ENCODE measurements around the gene HDAC7.

The HDAC7 gene

GRCh38 chr12:47746073-47746472 is 73.6 kb downstream of the HDAC7 start:
- no peak for DNase-seq (ENCODE audit: low read depth in 3 of 3)

DNA sequence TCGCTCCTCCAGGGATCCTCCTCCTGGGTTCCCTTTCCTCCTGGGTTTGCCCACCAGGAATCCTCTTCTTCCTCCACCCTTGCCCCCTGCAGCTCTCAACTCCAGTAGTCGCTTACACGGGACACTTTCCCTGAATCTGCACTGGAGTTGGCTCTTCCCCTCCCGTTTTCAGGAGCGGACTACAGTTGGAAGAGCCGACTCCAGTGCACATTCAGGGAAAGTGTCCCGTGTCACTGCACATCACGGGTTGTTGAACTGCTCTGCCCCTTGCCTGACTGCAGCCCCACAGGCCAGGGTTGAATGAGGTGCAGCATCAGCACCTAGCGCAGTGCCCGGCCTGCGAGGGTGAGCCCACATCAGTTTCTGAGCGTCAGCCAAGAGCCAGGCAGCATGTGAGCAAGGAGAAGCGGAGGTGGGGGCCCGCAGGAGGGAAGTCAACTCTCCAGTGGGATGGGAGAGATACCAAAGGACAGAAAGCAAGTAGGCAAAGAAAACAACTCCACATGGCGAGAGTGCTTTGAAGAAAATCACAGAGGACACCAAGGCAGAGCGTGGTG is 74.1 kb downstream of the HDAC7 start:
- DNase-seq (ENCODE audit: low read depth in 3 of 3), result no peak

DNA sequence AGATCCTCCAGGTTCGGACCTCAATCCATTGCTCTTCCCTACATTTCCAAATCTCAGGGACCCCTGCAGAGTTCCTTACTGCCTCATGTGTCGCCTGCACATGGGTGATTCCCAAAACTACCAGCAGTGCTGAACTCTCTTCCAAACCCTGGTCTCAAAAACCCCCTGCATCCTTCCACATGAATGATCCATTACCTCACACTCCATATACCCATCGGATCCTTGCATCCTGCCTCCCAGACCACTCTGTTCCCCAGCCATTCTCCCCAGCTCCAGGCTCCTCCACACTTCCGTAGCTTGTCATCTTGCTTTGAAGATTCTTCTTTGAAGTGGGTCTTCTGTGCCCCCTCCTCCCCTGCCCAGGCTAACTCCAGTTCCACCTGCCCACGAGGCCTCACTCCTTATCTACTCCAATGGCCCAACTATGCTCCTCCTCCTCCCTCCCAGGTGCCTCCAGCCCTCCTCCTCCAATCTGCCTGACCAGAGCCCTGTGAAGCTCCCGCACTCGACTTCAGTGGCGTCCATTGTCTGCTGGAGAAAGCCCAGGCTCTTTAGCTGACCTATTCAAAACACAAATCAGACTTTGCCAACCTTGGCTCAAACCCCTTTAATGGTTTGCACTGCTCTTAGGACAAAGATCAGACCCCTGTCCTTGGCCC is 74.8 kb downstream of the HDAC7 start:
- DNase-seq (ENCODE audit: low read depth in 3 of 3), result no peak

DNA sequence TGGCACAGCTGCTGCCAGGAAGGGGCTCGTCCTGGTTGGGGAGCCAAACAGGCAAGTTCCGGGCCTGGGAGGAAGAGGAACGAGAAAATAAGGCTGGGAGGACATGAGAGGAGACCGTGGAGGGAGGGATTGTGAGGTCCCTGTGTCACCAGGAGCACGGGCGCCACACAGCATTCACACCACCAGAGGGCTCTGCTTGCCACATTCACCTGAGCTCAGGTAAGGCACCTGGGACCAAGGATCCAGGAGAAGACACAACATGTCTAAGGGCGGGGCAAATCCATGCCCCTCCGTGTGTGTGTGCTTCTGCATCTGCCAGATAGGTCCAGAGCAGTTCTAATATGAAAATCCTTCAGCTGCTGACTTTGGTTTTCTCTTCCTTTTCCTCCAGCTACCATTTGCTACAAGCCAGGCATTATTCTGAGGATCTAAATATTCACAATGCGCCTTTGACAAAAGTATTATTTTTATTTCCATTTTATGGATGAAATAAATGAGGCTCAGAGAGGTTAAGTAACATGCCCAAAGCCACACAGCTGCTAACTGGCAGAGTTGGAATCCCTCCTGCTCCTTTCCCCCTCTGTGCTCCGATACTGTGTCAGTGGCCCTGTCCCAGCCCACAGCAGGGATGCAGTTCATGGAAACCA is 75.6 kb downstream of the HDAC7 start:
- peak in 2 of 3 experiments; percentile 40 to 50 for DNase-seq (ENCODE audit: low read depth in 3 of 3)

DNA sequence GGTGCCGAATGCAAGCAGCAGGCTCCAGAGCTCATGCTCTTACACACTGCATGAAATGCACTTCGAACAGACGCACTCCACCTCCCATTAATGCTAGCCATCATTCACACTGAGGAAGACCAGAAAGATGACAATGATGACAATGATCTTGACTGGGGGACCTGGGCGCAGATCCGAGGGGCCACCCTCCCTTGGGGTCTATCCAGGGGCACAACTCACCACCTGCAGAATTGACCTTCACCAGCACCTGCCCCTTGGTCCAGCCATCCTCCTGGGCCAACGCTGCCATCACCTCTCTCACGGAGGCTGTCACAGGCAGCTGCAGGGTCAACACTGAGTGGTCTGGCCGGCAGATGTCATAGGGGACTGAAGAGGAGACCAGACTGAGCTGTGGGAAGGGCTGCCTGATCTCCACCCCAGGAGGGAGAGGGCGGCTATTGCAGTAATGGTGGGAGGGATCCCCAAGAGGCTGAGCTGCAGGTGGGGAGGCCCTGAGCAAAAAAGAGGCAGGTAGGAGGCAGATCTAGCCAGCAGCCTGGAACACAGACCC is 76.3 kb downstream of the HDAC7 start:
- DNase-seq (ENCODE audit: low read depth in 3 of 3), result no peak

DNA sequence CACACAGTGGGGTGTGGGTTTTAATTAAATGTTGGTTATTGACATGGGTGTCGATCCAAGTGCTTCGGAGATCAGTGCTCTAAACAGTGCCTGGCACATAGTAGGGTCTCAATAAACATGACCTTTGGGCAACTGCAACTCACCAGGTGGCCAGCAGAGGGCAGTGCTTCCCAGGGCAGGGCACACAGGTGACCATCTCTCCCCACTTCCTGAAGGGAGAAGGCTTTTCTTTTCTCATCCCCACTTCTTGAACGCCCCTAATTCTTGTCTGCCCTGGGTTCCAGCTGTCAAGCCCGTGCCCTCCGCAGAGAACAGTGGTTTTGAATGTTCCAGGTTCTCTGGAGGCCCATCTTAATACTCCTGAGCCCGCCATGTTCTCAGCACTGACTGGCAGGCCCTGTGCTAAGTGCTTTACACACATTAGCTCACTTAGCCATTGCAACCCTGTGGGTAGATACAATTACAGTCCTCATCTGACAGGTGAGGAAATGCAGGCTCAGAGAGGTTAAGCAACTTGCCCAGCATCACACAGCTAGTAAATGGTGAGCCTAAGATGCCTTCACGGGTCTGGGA is 77.4 kb downstream of the HDAC7 start:
- peak; percentile 51 to 68 (median 56) for DNase-seq (ENCODE audit: low read depth in 3 of 3)

- DNase-seq (ENCODE audit: low read depth in 3 of 3), result peak in 1 of 3 experiments; percentile 26
These were observed 78.4 kb downstream of the HDAC7 start for GRCh38 chr12:47741340-47741703.

DNA sequence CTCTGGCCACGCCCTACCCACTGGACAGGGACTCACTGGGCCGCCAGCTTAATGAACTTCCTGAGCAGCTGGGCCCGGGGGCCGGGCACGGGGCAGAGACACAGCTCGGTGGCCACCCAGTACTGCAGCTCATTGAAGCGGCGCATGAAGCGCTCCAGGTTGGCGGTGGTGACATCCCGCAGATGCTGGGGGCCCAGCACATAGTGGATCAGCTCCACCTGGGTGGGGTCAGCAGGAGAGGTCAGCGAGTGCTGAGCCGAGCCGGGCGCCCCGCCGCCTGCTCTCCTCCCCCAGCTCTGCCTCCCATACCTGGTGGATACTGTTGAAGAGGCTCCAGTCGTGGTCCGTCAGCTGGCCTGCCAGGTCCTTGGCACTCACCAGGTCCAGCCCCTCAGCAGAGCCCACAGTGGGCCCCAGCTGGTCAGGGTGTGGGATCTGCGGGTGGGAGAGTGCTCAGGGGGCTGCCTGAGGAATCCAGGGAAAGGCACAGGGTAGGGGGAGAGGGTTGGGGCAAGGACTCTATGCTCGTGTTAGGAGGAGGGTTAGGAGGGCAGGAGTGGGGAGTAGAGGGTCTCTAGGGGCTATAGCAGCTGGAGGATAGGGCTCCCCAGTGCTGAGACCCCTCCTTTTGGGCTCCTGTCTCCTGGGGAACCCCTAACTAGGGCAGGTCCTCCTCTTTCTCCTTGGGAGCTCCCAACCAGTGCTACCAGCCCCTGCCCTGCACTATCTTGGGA is 78.9 kb downstream of the HDAC7 start:
- no peak for DNase-seq (ENCODE audit: low read depth in 3 of 3)

- DNase-seq (ENCODE audit: low read depth in 3 of 3), result no peak
These were observed 79.7 kb downstream of the HDAC7 start for GRCh38 chr12:47739979-47740378.

DNA sequence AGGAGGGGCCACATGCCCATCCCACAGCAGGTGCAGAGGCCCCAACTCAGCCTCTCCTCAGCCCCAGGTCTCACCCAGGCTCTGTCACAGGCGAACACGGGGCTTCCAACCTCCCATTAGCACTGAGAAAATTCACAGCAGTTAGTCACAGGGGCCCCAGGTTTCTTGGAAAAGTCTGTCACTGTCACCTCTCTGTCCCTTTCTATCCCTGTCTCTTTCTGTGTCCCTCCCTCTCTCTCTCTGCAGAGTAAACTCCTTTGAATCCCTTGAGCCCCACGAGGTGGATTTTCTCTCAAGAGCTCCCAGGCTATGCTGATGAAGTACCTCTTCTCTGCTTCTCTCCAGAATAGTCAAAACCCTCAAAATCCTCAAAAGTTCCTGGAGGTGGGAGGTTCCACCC is 80.4 kb downstream of the HDAC7 start:
- DNase-seq (ENCODE audit: low read depth in 3 of 3), result no peak

DNA sequence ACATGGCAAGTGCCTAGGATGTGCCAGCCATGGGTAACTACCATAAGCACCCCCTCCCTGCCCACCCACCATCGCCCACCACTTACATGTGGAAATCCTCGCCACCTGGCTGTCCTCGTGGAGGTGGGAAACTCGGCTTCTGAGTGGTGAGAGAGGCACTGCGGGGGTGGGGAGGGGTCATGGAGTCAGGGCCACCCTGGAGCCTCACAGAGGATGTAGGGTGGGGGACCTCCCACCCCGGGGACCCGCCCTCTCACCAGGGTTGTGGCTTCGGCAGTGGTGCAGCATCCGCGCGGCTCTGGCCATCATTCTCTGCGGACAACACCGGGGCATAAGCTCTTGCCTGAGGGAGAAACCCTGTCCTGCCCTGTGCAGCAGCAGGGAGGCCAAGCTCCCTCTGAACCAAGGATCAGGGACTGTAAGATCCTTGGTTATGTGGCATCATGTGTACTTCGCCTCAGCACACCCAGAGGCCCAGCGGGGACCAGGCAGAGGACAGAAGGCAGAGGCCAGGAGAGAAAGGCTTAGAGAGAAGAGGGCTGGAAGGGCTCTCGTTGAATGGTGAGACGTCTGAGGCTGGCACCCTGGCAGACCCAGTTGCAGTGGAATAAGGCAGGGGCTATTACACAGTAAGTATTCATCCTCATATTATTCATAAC is 81.6 kb downstream of the HDAC7 start:
- no peak for DNase-seq (ENCODE audit: low read depth in 3 of 3)

GRCh38 chr12:47736877-47737676 is 82.6 kb downstream of the HDAC7 start:
- DNase-seq (ENCODE audit: low read depth in 3 of 3), result no peak

GRCh38 chr12:47736216-47736615 is 83.5 kb downstream of the HDAC7 start:
- DNase-seq (ENCODE audit: low read depth in 3 of 3), result no peak

DNA sequence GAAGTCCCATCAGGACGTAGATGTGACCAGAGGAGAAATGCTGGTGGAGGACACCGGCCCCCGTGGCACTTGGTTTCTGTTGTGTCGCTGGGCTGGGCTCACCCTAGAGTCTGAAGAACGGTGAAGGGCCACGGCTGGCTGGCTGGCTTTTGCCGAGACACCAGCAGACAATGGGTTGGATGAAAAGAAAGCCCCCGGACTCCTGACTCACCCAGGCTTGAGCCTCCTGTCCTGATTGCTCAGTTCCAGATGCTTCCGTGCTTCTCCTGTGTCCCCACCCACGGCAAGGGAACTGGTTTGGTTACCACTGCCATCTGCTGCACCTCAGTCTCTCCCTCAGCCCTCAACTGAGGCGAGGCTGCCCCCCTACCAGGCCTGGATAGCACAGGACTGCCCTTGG is 84.1 kb downstream of the HDAC7 start:
- no peak for DNase-seq (ENCODE audit: low read depth in 3 of 3)

GRCh38 chr12:47734725-47735480 is 84.8 kb downstream of the HDAC7 start:
- DNase-seq (ENCODE audit: low read depth in 3 of 3), result no peak

DNA sequence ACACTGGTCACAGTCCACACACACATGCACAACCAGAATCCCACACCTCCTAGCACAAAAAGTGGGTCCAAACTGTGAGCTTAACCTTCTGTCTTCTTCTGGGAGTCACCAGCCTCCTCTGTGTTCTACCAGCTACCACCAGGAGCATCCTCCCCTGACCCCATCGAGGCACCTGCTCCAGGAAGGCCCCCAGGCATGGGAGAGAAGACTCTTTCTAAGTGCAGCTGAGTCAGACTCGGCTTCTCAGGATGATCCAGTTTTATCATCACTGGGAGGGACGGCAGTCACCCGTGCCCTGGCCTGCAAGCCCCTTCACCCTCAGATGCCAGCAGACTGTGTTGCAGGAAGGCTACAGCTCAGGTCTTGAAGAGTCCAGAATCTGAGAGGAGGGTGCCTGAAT is 86.6 kb downstream of the HDAC7 start:
- no peak for DNase-seq (ENCODE audit: low read depth in 3 of 3)
